Ramos (cell line): Measurements from ENCODE around the gene TP53I13.

ENCODE experiments used
- in situ Hi-C: fragments of 300-500 bp; cut with MboI; formaldehyde crosslinking; loops from one replicate; pipeline ENCODE4 v1.14.3; 2022; ENCODE audit warnings: low sequenced_read_pairs; ENCODE audit not compliant: unreplicated experiment

The TP53I13 gene

GRCh38 chr17:29568331-29569244 is at the start of gene TP53I13:
Gene TP53I13 (plus strand): TSS chr17:29568701. CDS start chr17:29568759, 58 bp downstream.
- in situ Hi-C loops = loop anchor here (25.0 kb wide), 1 partner anchor 831 kb away; the partner anchor contains the start of genes NEK8, TLCD1 and TRAF4

GRCh38 chr17:29524692-29525091 is 43.8 kb upstream of the TP53I13 start:
- in situ Hi-C loops = no loop called here

DNA sequence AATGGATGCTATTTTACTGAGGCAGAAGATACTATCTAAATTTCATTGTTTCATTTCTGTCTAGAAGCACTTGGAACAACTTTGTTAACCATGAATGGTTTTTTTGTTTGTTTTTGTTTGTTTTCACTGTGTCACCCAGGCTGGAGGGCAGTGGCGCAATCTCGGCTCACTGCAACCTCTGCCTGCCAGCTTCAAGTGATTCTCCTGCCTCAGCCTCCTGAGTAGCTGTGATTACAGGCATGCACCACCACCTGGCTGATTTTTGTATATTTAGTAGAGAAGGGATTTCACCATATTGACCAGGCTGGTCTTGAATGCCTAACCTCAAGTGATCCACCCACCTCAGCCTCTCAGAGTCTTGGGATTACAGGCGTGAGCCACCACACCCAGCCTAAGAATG is 42.2 kb upstream of the TP53I13 start:
- in situ Hi-C loops = no loop called here

DNA sequence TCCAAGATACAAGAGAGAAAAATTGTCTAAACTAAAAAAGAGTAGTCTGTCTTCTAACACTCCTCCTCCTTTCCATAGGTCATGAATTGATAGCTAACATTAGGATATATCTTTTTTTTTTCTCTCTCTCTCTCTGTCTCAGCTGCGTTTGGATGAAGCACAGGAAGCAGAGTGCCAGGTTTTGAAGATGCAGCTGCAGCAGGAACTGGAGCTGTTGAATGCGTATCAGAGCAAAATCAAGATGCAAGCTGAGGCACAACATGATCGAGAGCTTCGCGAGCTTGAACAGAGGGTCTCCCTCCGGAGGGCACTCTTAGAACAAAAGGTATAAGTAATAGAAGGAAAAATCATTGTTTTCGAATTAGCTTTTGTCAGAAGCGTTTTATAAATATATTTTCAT is 34.5 kb upstream of the TP53I13 start:
- in situ Hi-C loops = no loop called here

DNA sequence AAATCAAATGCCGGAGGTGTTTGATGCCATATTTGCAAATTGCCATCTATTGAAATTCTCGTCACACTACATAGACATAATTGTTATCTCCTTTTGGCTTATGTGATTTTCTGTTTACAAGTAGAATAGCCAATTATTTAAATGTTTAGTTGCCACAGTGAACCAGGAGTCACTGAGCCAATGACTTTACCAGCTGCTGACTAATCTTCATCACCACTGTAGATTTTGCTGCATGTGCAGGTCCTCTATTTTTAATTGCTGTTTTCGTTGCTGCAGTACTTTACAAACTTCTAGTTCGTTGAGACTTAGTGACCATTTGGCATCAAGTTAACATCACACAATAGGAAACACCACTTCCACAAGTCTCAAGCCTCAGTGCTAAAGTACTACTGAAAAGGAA is 24.4 kb upstream of the TP53I13 start:
- in situ Hi-C loops = no loop called here

GRCh38 chr17:29546085-29546484 is 22.4 kb upstream of the TP53I13 start:
- in situ Hi-C loops = no loop called here

GRCh38 chr17:29546830-29547229 is 21.7 kb upstream of the TP53I13 start:
- in situ Hi-C loops = no loop called here

DNA sequence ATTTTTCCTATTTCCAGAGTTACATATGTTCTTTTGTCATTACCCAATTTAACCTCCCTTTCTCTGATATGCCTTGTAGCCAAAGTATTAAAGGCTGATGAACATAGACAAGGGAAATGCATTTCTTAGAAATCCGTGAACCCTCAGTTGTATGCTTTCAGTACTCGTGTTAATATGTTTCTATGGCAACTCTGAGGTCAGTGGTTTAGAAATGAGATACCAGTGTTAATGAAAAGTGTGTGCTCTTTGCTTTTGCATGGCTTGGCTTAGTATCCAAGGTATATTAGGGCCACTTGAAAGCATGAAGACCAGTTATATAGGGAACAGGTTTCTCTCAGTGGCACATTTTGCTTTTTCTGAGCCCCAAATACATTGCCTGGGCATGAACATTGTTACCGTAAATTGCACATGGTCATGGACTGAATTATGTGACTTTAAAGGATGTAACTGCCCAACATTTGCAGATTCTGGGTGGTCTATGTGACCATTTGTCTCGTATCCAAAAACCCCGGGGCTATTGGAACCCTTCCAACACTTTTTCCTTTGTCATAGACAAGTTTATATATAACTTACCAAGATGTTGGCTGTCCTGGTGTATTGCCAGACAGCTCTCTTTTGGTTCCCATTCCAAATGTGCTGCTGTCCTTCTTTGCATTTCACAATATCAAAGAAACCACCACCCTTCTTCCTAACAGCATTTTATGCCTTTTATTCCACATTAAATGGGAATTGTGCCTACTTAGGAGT is 19.2 kb upstream of the TP53I13 start:
- in situ Hi-C loops = no loop called here

GRCh38 chr17:29555840-29556239 is 12.7 kb upstream of the TP53I13 start:
- in situ Hi-C loops = loop anchor here (25.0 kb wide), 1 partner anchor 819 kb away; the partner anchor contains the start of genes NEK8, TLCD1 and TRAF4

DNA sequence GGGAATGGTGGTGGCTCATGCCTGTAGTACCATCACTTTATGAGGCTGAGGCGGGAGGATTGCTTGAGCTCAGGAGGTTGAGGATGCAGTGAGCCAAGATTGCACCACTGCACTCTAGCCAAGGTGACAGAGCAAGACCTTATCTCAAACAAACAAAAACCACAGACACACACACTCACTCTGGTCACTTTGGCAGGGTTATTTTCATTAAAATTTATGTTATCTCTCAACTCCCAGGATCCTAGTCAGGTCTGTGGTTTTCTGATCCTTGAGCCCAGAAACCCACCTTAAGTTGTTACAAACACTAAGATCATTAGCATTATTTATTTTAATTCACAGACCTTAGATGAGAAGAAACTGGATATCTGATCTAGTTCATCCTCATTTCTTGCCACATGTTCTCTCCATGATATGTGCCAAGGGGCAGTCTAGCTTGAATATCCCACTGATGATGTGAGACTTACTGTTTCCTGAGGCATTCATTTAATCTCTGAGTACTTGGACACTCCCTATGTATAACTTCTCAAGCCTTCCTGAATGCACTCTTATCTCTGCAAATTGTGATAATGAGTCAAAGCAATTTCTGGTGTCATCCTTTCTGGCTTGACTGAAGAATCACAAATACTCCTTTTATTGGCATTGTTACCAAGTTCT is 11.3 kb upstream of the TP53I13 start:
- in situ Hi-C loops = loop anchor here (25.0 kb wide), 1 partner anchor 820 kb away; the partner anchor contains the start of genes NEK8, TLCD1 and TRAF4

DNA sequence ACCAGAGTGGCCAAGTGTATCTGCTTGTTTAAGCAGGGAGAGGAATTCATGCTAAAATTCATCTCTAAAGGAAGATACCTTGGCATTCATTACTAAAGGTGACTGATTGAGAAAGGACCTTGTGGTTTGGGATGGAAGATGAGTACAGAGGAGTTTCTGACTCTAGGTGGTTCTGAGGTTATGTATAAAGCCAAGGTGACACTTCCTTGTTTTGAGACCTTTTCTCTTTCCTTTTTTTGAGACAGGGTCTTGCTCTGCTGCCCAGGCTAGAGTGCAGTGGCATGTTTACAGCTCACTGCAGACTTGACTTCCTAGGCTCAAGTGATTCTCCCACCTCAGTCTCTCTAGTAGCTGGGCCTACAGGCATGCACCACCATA is 10.8 kb upstream of the TP53I13 start:
- in situ Hi-C loops = loop anchor here (25.0 kb wide), 1 partner anchor 820 kb away; the partner anchor contains the start of genes NEK8, TLCD1 and TRAF4

GRCh38 chr17:29558139-29558538 is 10.4 kb upstream of the TP53I13 start:
- in situ Hi-C loops = loop anchor here (25.0 kb wide), 1 partner anchor 821 kb away; the partner anchor contains the start of genes NEK8, TLCD1 and TRAF4

DNA sequence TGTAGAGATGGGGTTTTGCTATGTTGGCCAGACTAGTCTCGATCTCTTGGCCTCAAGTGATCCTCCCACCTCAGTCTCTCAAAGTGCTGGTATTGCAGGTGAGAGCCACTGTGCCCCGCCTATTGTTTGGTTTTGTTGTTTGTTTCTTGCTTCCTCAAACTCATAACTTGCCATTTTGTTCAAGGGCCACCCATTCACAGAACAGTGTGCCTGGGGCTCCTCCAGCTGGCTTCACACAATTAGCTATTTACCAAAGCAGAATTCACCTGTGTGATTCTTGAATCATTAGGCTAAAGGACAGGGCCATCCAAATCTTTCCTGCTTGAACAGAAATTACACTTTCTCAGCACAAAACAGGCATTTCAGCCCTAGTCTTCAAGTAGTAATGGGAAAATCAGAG is 8.9 kb upstream of the TP53I13 start:
- in situ Hi-C loops = loop anchor here (25.0 kb wide), 1 partner anchor 822 kb away; the partner anchor contains the start of genes NEK8, TLCD1 and TRAF4

- in situ Hi-C loops = loop anchor here (25.0 kb wide), 1 partner anchor 823 kb away; the partner anchor contains the start of genes NEK8, TLCD1 and TRAF4
Measured at GRCh38 chr17:29560316-29560715, 8.2 kb upstream of the TP53I13 start.

DNA sequence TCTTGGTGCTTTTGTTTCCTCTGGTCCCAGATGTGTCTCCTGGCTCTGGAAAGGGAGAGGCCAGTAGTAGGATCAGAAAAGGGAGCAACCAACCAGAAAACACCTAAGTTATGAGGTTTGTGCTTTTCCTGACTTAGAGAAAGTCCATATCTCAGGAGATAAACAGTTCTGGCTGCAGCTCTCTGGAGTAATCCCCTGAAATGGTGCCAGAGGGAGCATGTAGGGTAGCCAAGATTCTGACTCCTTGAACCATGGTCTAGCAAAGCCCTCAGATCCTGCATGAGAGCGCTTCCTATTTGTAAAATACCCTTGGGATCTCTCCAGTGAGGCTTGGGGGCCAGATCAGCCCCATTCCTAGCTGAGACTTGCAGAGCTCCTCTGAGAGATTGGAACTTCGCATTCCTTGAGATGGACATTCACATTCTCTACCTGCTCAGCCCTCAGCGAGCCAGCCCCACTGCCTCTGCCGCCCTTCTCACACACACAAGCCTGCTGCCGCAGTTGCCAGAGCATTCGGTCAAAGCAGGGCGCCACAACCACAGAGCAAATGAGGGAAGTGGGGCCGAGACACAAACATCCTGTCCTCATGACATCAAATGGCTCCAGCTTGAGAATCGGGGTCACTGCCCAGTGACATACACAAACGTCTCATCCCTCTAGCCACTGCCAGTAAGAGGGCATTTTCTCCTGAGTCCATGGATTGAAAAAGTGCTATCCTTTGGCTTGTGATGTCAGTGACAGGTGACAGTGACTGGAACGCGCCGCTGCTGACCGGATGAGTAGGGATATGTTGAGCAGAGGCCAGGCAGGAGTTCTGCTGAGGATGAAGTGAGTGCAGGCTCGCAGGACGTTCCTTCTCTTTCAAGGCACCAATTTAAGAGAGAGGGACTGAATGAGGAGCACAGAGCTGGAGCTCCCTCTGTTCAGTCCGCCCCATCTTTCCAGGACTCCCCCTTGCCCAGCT is 6.7 kb upstream of the TP53I13 start:
- in situ Hi-C loops = loop anchor here (25.0 kb wide), 1 partner anchor 825 kb away; the partner anchor contains the start of genes NEK8, TLCD1 and TRAF4

- in situ Hi-C loops = loop anchor here (25.0 kb wide), 1 partner anchor 825 kb away; the partner anchor contains the start of genes NEK8, TLCD1 and TRAF4
Measured at GRCh38 chr17:29562615-29563014, 5.9 kb upstream of the TP53I13 start.

- in situ Hi-C loops = loop anchor here (25.0 kb wide), 1 partner anchor 827 kb away; the partner anchor contains the start of genes NEK8, TLCD1 and TRAF4
Measured at GRCh38 chr17:29563816-29564215, 4.7 kb upstream of the TP53I13 start.

DNA sequence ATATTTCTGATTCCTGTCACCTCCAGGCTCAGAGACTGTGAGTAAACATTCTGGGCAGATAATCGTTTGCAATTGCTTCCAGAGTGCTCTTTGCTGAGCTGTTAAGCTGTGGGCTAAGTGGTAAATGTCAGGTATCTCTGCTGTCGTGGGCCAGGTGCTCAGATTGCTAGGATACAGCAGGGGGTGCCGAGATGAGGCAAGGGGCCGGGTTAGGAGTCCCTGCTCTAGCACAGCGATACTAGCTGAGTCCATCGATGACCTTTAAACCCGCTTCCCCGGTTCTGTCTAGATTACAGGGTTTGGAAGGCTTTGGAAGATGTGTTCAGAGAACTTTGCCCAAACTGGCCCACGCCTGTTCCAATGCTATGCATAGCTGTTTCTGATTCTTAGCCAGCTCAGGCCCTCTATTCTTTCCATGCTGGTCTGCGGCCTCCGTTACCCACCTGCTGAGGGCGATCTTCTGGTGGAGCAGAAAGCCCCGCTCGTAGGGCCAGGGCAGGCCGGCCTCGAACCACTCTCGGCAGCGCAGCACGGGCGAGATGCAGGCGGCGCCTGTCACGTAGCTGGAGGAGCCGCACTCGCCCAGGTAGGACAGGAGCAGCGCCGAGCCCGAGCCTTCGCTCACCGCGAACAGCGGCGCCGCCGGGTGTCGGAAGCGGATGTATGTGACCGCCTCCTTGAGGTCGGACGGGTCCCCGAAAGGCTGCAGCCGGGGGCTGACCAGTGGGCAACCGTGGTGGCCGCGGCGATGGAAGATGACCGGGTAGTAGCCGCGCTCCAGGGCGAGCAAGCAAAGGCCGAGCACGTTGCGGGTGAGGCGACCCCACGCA is 2.6 kb upstream of the TP53I13 start:
- in situ Hi-C loops = loop anchor here (25.0 kb wide), 1 partner anchor 829 kb away; the partner anchor contains the start of genes NEK8, TLCD1 and TRAF4
